HG03432 (cell line): ENCODE data around the gene PLSCR3.
"Not testable (repeated sequence)": the region's sequence is repeated elsewhere in the genome, so short reads cannot be mapped to it uniquely, and the experiment has no call there.

Experiments used
- ATAC-seq: cut with Tn5 transposase; IDR thresholded peaks from one replicate; pipeline ENCODE4 v1.9.1; 2021; ENCODE audit warnings: mild to moderate bottlenecking, moderate library complexity; ENCODE audit not compliant: unreplicated experiment

The PLSCR3 gene

DNA sequence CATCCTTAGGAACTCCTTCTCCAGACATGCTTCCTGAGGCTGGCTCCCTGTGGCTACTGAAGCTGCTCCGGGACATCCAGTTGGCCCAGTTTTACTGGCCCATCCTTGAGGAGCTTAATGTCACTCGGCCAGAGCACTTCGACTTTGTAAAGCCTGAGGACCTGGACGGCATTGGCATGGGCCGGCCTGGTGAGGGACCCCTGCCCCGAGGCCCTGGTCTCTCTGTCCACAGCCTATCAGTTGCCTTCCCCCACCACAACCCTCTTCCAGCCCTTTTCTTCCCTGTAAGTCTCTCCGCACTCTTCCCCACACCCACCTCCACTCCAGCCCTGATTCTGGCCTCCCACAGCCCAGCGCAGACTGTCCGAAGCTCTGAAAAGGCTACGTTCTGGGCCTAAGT, 11.4 kb downstream of the PLSCR3 start:
- no peak for ATAC-seq

DNA sequence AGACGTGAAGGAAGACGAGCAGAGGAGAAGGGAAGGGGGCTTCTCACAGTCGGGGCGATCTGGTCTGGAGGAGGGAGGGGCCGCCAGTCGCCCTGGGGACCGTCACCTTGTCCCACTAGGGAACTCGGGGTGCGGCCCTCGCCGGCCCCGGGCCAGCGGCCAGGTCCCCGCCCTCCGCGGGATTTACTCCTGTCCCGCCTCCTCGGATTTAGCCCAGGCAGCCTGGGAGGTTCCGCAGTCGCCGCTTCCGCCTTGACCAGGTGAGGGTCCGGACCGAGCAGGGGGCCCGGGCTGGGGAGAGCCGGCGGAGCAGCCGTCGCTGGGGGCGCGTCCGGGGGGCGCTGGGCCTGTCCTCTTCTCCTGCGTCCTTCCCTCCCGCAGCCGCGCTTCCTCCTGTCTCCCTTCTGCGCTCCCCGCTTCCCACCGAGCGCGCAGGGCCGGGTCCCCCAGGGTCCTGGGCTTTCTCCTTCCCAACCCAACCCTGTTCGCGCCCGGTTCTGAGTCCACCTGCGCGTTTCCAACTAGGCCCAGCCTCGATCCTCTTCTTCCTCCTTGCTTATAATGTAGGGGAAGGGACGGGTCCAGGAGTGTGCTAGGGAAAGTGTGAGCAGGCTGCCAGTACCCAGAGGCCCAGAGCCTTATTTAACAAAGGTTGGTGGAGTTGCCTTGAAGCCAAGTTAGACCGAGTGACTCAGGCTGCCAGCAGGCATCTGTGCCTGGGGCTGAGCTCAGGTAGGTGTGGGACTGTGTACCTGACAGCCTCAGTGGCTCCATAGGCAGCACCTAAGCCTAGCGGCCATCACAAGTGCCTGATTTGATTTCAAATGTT, 13.3 kb downstream of the PLSCR3 start, which contains the start of gene TNK1:
Gene TNK1, plus strand, starts transcription at position 235 of the 829 bp plus-strand sequence. CDS start 1,838 bp downstream, outside the sequence.
- ATAC-seq, result no peak

DNA sequence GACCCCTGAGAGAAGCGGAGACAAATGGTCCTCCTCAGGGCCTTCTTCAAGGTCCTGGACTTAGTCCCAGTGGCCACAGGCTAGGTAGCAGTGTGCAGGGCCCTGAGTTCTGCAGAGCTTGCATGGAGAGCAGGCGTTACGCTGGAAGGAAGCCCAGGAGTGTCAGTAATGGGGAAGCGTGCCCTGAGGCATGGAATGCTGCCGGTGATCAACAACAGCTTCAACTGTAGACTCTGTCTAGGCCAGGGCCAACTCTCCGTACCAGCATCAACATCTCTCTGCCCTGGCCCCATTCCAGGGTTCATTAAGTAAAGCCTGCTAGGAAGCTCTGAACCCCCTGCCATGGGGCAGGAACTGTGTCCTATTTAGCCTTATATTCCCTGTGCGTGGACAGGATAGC, 14.0 kb downstream of the PLSCR3 start:
- no peak for ATAC-seq

GRCh38 chr17:7379134-7379533, 15.2 kb downstream of the PLSCR3 start:
- ATAC-seq, result no peak

DNA sequence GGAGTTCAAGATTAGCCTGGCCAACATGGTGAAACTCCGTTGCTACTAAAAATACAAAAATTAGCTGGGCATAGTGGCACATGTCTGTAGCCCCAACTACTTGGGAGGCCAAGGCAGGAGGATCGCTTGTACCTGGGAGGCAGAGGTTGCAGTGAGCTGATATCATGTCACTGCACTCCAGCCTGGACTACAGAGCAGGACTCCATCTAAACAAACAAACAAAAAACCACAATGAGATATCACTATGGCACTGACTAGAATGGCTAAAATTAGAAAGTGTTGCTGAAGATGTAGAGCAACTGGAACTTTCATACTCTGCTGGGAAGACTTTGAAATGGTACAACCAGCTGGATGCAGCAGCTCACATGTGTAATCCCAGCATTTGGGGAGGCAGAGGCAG, 20.0 kb downstream of the PLSCR3 start:
- ATAC-seq, result no peak

GRCh38 chr17:7370853-7371252, 23.5 kb downstream of the PLSCR3 start:
- ATAC-seq, result no peak

GRCh38 chr17:7369825-7370224, 24.5 kb downstream of the PLSCR3 start:
- ATAC-seq, result no peak

- not testable (repeated sequence) for ATAC-seq
Observed at GRCh38 chr17:7368599-7368994, 25.7 kb downstream of the PLSCR3 start.

DNA sequence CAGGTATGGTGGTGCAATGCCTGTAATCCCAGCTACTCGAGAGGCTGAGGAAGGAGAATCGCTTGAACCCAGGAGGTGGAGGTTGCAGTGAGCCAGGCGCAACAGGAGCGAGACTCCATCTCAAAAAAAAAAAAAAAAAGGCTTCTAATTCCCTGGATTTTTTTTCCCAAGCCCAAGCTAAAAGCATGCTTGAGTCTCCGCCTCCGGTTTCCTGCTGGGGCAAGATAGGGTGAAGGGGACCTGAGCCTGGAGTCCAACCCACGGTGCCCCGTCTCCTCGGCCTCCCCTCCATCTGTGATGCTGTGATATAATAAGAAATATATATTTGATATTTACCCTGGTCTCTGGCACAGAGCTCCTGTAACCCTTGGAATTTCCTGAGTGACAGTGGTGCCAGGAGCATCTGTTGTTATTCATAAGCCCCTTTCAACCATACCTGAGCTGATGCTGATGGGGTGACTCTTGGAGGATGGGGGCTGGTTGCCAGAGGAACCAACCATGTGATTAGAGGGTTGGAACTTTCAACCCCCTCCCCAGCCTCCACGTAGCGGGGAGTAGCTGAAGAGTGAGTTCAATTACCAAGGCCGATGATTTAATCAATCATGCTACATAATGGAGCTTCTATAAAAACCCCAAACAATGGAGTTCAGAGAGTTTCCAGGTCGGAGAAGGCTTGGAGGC, 26.3 kb downstream of the PLSCR3 start:
- no peak for ATAC-seq

- no peak for ATAC-seq
Observed at GRCh38 chr17:7367083-7367482, 27.2 kb downstream of the PLSCR3 start.

DNA sequence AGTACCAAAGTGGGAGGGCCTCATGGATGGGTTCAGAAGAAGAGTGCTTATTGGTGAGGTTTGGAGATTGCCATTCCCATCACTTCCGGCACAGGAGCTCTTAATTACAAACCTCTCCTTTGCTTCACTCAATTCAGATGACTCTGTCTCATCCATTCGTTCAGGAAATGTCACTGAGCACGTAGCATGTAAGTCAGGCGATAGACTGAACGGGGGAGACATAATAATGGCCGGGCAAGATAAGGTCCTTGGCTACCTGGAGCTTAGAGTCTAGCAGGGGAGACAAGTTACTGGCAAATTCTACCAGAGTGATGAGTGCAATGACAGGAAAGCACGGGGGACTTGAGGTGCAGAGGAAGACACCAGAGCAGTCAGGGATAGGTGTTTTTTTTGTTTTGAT, 28.4 kb downstream of the PLSCR3 start:
- not testable (repeated sequence) for ATAC-seq

- no peak for ATAC-seq
Observed at GRCh38 chr17:7363311-7363710, 31.0 kb downstream of the PLSCR3 start.

- ATAC-seq, result no peak
Observed at GRCh38 chr17:7361906-7362305, 32.4 kb downstream of the PLSCR3 start.

GRCh38 chr17:7357381-7357780, 36.9 kb downstream of the PLSCR3 start:
- ATAC-seq, result no peak

DNA sequence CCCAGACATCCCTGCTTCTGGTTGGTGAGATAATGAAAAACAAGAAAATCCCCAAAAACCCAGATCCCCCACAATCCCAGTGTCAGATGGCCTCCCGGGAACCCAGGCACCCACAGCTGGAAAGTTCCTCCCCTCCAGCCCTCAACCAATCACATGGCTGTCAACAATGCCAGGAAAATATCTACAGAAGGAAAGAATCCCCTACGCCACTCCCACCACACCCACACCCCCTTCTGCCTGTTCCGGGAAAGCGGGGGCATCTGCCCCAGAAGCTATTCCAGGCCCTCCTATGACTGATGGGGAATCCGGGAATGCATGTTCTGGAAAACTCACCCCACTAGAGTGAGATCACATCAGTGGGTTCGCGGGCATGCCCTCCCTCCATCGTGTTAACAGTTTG, 37.6 kb downstream of the PLSCR3 start:
- ATAC-seq, result no peak

DNA sequence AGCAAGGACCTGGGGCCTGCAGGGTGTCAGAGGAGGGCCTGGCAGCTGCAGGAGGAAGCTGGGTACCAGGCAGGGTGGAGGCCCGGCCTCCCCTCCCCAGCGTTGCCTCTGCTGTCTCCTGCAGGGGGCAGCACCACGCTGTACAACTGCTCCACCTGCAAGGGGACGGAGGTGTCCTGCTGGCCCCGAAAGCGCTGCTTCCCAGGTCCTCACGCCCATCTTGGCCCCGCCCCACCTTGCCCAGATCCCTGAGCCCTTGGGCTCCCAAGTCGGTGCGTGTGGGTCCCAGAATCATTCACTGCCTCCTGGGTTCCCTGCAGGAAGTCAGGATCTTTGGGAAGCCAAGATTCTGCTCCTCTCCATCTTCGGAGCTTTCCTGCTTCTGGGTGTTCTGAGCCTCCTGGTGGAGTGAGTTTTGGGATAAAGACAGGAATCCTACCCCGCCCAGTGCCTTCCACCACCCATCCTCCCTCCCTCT, 38.2 kb downstream of the PLSCR3 start:
- no peak for ATAC-seq

DNA sequence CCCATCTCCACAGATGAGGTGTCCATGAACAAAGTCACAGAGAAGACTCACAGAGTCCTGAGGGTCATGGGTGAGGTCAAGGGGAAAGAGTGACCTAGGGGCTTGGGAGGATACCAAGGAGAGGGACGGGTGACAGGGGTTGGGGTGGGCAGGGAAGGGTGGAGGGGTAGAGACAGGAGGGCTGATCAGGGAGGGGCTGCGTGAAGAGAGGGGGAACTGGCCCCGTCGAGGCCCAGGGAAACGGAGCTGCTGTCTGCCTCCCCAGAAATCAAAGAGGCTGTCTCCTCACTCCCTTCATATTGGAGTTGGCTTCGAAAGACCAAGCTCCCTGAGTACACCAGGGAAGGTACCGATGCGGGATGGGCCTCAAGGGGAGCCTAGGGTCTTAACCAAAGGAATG, 38.8 kb downstream of the PLSCR3 start:
- no peak for ATAC-seq

DNA sequence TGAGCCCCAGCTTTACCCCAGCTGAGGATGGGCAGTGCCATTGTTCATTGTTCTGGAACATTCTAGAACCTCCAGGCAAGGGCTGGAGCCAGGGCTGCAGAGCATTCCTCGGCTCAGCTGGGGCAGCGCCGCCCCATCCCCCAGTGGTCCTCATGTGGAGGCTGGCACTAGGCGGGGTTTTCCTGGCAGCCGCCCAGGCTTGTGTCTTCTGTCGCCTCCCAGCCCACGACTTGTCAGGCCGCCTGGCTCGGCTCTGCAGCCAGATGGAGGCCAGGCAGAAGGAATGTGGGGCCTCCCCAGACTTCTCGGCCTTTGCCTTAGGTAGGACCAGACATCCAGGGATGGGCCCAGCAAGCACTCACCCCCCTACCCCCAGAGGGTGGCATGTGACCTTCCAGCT, 39.3 kb downstream of the PLSCR3 start, which contains the start of gene TMEM95:
Gene TMEM95, plus strand, starts transcription at position 104 of the 400 bp plus-strand sequence. Its CDS starts 49 bp downstream, at position 153.
- ATAC-seq, result no peak

DNA sequence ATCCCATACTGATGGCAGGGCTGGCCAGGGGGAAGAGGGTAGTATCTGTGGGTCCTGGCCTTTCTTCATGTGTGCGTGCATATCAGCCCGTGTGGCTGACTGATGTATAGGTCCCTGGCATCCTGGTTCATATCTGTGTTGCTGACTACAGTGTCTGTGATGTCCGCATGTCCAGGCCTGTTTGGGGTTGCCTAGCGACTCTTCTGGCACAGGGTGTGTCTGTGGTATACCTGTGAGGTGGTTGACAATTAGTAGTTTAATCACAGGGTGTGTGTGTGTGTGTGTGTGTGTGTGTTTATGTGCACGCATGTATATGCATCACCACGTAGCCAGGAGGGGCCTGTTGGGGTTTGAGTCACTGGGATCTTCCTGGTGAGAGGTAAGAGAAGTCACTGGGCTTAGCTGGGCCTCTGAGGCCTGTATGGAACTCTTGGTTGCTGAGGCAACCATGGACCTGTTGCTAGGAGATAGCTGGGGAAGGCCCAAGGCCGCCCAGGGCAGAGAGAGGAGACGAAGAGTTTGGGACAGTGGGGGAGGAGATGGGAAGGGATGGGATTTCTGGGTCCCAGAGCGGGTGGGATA, 40.0 kb downstream of the PLSCR3 start:
- no peak for ATAC-seq

DNA sequence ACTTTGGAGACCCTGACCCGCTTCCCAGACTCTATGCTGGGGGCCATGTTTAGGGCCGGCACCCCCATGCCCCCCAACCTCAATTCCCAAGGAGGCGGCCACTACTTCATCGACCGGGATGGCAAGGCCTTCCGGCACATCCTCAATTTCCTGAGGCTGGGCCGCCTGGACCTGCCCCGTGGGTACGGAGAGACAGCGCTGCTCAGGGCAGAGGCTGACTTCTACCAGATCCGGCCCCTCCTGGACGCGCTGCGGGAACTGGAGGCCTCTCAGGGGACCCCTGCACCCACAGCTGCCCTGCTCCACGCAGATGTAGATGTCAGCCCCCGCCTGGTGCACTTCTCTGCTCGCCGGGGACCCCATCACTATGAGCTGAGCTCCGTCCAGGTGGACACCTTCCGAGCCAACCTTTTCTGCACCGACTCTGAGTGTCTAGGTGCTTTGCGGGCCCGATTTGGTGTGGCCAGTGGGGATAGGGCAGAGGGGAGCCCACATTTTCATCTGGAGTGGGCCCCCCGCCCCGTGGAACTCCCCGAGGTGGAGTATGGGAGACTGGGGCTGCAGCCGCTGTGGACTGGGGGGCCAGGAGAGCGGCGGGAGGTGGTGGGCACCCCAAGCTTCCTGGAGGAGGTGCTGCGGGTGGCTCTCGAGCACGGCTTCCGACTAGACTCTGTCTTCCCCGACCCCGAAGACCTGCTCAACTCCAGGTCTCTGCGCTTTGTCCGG, 41.3 kb downstream of the PLSCR3 start:
- no peak for ATAC-seq

GRCh38 chr17:7352503-7352889, 41.8 kb downstream of the PLSCR3 start:
- no peak for ATAC-seq
